Effector memory CD4-positive, alpha-beta T cell (primary cell): ENCODE data around the gene SMOC1.

ENCODE experiments used
- DNase-seq, 3 donors: peaks; one replicate each; pipeline ENCODE4 v3.0.0-alpha.2; 2020
- H3K27ac ChIP-seq: 2 replicates; pipeline ENCODE4 v1.7.0; 2013; ENCODE audit warnings: mild to moderate bottlenecking, low read length, moderate library complexity; ENCODE audit not compliant: insufficient read depth, poor library complexity, severe bottlenecking
- H3K27me3 ChIP-seq: replicated peaks from 2 replicates; pipeline ENCODE4 v1.7.0; 2013; ENCODE audit warnings: mild to moderate bottlenecking, low read length; ENCODE audit not compliant: insufficient read depth, control insufficient read depth, poor library complexity, severe bottlenecking
- H3K36me3 ChIP-seq: 2 replicates; pipeline ENCODE4 v1.7.0; 2013; ENCODE audit warnings: mild to moderate bottlenecking, low read length, moderate library complexity; ENCODE audit not compliant: control insufficient read depth, insufficient read depth
- H3K4me1 ChIP-seq: 2 replicates; pipeline ENCODE4 v1.7.0; 2013; ENCODE audit warnings: low read length, mild to moderate bottlenecking; ENCODE audit not compliant: control insufficient read depth, insufficient read depth, poor library complexity, severe bottlenecking
- H3K4me3 ChIP-seq: 2 replicates; pipeline ENCODE4 v1.7.0; 2013; ENCODE audit warnings: low read length, low read depth, mild to moderate bottlenecking; ENCODE audit not compliant: insufficient read depth, poor library complexity, severe bottlenecking
- H3K9me3 ChIP-seq: 2 replicates; pipeline ENCODE4 v1.7.0; 2013; ENCODE audit warnings: mild to moderate bottlenecking, low read length, moderate library complexity; ENCODE audit not compliant: control insufficient read depth

SMOC1 gene

DNA sequence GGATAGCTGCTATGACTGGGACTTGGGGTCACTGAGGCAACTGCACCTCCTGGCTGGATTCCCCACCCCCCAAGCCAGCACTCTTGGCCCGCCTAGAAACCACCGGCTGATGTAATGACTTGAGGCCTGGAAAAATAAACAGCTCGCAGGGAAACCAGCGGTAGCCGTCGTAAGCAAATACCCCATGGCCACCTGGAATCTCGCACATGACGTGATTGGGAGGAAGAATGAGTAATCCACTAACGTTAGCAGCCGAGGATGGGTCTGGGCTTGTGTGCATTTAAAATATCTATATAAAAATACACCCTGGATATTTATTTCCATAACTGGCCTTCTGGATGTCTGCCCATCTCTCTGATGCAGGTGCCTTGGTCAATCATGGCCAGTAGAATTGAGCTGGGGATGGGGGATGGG, 120.1 kb downstream of the SMOC1 start:
- Histone ChIP-seq H3K9me3 (no peaks in the 10 kb centered on the region), H3K4me1 (no peaks in the 10 kb centered on the region), H3K27ac (no peak overlapping the region), H3K4me3 (no peak overlapping the region), H3K36me3 (no peaks in the 10 kb centered on the region), H3K27me3 (no peaks in the 10 kb centered on the region)
- DNase-seq = no peak

DNA sequence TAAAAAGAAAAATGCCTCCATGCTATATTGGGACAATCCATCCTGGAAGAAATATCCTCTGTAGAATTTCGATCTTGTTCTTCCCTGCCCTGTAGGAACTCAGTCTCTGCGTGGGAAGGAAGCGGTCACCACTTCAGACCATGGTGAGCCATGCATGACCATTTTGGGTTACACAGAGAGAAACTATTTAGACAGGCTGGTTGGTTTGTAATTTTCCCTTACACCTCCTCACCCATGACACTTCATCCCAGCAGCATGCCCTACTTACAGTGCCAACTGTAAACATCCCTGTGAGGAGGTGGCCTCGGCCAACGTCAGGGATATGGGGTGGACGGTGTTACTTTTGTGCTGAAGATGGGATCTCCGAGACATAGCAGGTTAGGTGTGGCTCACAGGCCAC, 121.4 kb downstream of the SMOC1 start:
- H3K27me3 ChIP-seq = no peaks in the 10 kb centered on the region
- no peaks in the 10 kb centered on the region for H3K9me3 ChIP-seq
- H3K27ac ChIP-seq = no peak overlapping the region
- no peaks in the 10 kb centered on the region for H3K36me3 ChIP-seq
- DNase-seq = no peak
- no peak overlapping the region for H3K4me3 ChIP-seq
- H3K4me1 ChIP-seq = no peaks in the 10 kb centered on the region

DNA sequence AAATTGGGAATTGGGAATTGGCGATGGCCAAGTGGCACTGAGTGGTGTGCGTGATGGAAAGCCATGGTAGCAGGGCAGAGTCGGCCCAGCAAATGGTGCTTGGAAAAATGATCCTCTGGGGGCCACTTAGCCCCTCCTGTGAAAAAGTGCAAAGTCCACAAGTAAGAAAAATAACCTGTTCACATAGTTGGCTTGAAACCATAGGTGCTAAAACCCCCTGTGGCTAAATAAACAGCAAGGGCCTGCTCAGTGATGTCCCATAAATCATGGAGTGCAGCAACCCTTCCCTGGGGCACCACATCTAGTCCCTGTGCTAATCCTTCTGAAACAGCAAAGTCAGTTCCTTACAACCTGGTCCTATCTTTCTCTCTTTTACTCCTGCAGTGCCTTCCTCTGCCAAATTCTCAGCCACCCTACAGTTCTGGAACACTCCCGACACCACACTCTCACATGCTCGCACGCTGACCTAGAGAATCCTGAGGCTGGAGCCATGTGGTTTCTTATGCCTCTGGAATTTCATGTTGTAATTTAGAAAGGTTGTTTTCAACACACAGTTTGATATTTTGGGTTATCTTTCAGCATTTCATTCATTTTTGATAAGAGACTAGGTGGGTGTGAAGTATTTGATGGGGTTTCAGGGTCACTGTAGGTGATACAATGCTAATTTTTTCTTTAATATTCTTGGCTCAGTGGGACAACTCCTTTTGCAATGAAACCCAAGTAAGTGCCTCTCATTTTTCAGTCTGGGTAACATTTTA, 123.6 kb downstream of the SMOC1 start:
- no peaks in the 10 kb centered on the region for H3K36me3 ChIP-seq
- H3K4me3 ChIP-seq = no peak overlapping the region
- H3K27ac ChIP-seq = no peak overlapping the region
- DNase-seq = no peak
- no peaks in the 10 kb centered on the region for H3K4me1 ChIP-seq
- H3K27me3 ChIP-seq = no peaks in the 10 kb centered on the region
- H3K9me3 ChIP-seq = no peaks in the 10 kb centered on the region

DNA sequence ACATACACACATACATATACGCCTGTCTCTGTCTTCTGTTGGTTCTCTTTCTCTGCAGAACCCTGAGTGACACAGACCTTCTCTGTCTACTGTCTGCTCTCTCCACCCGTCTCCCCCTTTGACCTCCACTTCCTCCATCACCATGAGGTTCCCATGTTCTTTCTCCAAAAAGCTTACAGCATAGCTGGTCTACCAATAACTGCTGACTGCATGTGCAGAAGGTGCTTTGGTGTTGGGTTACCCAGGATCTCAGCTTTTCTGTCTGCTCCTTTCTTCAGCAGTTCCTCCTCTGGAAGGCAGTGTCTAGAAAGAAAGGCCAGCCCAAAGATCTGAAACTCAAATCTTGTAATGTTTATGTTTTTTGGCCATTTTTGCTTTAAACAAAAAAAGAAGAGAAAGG, 125.6 kb downstream of the SMOC1 start:
- Histone ChIP-seq H3K36me3 (no peaks in the 10 kb centered on the region), H3K4me1 (no peaks in the 10 kb centered on the region), H3K9me3 (no peaks in the 10 kb centered on the region), H3K4me3 (no peak overlapping the region), H3K27ac (no peak overlapping the region), H3K27me3 (no peaks in the 10 kb centered on the region)
- DNase-seq = no peak

DNA sequence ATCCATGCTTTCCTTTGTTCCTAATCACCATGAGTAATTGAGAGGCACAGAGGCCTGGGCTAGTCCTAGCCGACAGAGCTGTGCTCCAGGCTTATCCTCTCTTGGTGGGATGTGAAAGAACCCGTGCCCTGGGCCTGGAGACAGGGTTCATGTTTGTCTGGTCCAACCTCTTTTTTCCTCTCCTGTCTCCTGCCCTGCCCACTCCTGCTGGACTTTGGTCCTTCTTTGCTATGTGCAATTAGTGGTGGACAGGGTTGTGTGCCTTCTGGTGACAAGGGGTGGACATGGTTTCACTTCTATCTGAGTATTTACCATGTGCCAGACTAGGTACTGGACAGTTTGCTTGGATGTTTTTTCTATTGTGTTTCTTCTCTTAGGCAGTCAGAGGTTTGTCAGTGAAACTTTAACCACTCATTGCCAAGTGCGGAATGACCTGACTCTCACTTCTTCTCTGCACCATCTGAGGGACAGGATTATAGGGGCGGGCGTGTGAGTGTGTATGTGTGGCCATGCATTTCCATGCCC, 126.1 kb downstream of the SMOC1 start:
- DNase-seq = no peak
- Histone ChIP-seq H3K36me3 (no peaks in the 10 kb centered on the region), H3K4me1 (no peaks in the 10 kb centered on the region), H3K27me3 (no peaks in the 10 kb centered on the region), H3K9me3 (no peaks in the 10 kb centered on the region), H3K27ac (no peak overlapping the region), H3K4me3 (no peak overlapping the region)

DNA sequence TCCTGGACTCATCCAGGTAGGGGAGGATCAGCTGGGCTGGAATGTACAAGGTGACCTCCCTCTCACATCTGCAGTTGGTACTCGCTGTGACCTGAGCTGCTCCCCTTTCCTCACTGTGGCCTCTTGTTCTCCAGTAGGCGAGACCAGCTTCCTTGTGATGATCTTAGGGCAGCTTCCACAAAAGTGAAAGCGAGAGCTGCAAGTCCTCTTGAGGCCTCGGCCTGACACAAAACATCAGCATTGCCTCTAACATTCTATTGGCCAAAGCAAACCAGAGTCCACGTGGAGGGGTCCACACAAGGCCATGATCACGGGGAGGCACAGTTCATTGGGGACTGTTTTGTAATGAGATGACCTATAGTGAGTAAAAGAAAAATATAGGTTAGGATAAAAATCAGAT, 127.5 kb downstream of the SMOC1 start:
- Histone ChIP-seq H3K9me3 (no peaks in the 10 kb centered on the region), H3K4me3 (no peak overlapping the region), H3K27me3 (no peaks in the 10 kb centered on the region), H3K27ac (no peak overlapping the region), H3K36me3 (no peaks in the 10 kb centered on the region), H3K4me1 (no peaks in the 10 kb centered on the region)
- no peak for DNase-seq

DNA sequence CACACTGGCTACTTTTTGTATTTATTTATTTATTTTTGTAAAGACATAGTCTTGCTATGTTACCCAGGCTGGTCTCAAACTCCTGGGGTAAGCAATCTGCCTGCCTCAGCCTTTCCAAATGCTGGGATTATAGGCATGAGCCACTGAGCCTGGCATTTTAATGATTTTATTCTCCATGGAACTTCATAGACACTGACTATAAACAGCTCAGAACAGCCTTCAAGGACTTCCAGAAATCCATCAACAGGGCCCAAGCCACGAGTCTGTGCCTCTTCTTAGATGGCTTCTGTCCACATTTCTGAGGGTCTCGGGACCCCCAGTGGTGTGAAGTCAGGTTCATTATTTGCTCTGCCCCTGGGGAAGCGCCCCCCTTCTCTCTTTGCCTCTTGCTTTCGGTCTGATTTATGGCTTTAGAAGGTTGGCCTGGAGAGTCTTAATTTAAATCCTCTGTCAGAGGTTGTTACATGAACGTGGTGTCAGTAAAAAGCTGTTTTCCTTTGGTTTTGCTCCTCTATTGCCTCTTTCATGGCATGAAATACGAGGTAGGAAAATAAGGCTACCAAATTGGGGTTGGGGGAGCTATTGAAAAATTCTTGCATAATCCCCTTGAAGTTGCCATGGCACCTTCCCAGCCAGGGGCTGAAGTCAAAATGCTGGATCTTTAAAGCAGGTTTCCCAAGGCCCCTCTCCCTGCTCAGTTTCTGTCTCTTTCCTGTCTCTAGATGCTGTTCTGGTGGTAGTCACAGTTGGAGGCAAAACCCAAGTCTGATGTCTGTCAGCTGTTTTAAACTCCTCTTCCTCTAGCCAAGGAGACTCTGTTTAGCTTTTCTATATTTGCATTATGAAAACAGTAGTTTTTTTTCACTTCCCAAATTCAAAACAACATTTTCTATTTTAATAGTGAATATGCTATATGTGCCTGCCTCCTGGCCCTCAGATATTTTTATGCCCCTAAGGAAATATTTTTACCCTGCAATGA, 129.4 kb downstream of the SMOC1 start:
- DNase-seq = no peak
- no peaks in the 10 kb centered on the region for H3K27me3 ChIP-seq
- no peaks in the 10 kb centered on the region for H3K36me3 ChIP-seq
- H3K9me3 ChIP-seq = no peaks in the 10 kb centered on the region
- H3K4me1 ChIP-seq = no peaks in the 10 kb centered on the region
- no peak overlapping the region for H3K4me3 ChIP-seq
- H3K27ac ChIP-seq = no peak overlapping the region

DNA sequence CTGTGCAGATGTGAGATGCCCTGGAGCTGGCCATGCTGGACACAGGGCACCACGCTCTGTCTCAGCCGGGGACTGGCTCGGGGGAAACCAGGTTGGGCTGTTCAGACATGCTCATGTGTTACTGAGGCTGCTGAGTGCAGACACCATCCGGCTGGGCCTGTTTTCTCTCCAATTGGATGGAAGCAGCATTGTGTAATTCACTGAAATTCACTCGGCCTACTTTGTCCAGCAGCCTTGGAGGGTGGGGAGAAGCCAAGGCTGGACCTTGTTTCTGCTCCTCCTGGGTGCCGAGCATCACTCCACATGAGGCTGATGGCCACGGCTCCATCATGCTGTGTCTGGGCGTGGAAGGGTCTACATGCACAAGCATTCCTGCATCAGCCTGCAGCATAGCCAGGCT, 130.7 kb downstream of the SMOC1 start:
- Histone ChIP-seq H3K27me3 (no peaks in the 10 kb centered on the region), H3K36me3 (no peaks in the 10 kb centered on the region), H3K27ac (no peak overlapping the region), H3K9me3 (no peaks in the 10 kb centered on the region), H3K4me3 (no peak overlapping the region), H3K4me1 (no peaks in the 10 kb centered on the region)
- DNase-seq = no peak

DNA sequence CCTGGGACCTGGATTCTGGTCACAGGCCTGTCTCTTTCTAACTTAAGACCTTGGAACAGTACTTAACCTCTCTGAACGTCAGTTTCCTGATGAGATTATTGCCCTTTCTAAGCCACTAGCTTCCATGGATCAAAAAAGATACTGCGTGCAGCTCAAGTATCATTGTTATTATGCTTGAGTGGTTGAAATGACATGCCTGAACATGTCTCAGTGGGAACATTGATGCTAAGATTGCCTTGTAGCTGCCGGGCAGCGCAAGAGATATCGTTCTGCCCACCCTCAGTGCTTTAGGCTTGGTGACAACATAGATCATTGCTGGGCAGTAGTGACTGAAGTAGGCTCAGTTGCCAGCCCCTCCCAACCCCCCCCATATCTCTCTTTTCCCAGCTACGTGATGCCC, 131.9 kb downstream of the SMOC1 start:
- H3K36me3 ChIP-seq = no peaks in the 10 kb centered on the region
- H3K4me1 ChIP-seq = no peaks in the 10 kb centered on the region
- no peaks in the 10 kb centered on the region for H3K27me3 ChIP-seq
- no peak overlapping the region for H3K27ac ChIP-seq
- H3K4me3 ChIP-seq = no peak overlapping the region
- H3K9me3 ChIP-seq = no peaks in the 10 kb centered on the region
- DNase-seq = no peak

DNA sequence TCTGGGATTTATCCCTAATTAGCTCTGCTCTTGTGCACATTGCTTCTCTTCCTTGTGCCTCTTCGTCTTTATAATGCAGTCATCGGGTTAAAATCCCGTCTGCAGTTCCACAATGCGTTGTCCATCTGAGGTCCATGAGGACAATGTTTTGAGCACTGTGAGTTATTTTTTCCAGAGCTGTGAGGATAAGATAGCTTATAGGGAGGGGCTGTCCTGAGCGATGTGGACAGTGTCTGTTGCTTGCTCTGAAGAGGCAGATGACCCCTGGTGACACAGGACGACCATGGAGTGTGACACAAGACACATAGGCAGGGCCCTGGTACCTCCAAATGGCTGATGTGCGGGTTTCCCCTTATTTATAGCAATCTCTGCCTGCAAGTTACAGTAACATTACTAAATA, 132.5 kb downstream of the SMOC1 start:
- no peaks in the 10 kb centered on the region for H3K36me3 ChIP-seq
- no peak for DNase-seq
- H3K9me3 ChIP-seq = no peaks in the 10 kb centered on the region
- H3K27ac ChIP-seq = no peak overlapping the region
- no peaks in the 10 kb centered on the region for H3K4me1 ChIP-seq
- no peak overlapping the region for H3K4me3 ChIP-seq
- no peaks in the 10 kb centered on the region for H3K27me3 ChIP-seq
